HG02571 (cell line): ENCODE data around the gene MOB1B.
"Not testable (repeated sequence)": the region's sequence is repeated elsewhere in the genome, so short reads cannot be mapped to it uniquely, and the experiment has no call there.

Source experiments
- ATAC-seq: cut with Tn5 transposase; IDR thresholded peaks from one replicate; pipeline ENCODE4 v1.9.1; 2021; ENCODE audit warnings: mild to moderate bottlenecking, moderate library complexity; ENCODE audit not compliant: unreplicated experiment

The MOB1B gene

DNA sequence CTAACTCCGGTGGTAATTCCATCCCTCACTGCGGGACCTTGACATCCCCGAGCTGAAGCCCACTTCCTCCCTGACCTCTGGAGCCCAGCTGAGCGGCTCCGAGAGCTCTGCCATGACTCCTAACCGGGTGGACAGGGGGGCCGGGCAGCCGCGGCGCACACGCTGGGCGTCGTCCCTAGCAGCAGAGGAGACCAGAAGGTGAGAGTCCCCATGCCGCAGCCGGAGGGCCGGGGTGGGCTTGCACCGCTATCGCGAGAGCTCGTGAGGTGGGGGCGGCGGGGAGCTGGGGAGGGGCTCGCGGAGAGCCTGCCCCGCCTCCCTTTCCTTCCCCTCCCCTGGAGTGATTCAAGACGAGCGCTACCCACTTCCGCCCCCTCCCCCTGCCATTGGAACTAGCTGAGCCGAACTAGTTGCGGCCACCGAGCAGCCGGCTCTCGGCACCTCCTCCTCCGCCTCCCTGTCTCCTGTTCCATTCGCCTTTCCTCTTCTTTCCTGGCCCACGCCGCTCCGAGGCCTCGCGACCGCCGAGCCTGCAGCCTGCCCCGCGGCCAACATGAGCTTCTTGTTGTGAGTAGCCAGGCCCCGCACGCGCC is at the start of gene MOB1B:
Gene MOB1B (plus strand): TSS at position 386 of the 593 bp plus-strand sequence. CDS start 168 bp downstream, at position 554.
- ATAC-seq, result peak; percentile 82

DNA sequence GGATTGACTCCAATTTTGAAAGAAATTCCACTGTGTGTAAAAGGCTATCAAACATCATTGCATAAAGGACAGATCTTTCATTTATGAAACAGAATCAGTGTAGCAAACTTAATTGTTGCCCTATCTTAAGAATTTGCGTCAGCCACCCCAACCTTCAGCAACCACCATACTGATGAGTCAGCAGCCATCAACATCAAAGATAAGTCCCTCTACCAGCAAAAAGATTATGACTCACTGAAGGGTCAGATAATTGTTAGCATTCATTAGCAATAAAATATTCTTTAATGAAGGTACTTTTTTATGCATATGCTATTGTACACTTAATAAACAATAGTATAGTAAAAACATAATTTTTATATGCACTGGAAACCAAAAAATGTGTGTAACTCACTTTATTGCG is 46.7 kb upstream of the MOB1B start:
- no peak for ATAC-seq

DNA sequence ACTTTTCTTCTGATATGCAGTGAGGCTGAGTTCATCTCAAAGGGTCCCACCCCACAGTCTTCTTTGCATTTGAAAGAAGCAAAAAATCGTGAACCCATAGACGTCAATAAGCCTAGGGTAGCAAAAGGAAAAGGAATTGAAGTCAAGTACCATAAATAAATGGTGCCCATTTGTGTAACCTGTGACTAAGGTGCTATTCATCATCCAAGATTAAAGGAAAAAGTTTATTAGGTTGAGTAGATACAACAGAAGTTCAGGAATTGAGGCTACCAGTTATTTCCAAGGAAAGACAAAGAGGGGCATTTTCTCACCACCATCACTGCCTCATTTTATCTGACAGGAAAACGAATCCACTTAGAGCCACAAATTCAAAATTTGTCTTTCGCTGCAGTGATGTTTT is 43.7 kb upstream of the MOB1B start:
- ATAC-seq, result no peak

DNA sequence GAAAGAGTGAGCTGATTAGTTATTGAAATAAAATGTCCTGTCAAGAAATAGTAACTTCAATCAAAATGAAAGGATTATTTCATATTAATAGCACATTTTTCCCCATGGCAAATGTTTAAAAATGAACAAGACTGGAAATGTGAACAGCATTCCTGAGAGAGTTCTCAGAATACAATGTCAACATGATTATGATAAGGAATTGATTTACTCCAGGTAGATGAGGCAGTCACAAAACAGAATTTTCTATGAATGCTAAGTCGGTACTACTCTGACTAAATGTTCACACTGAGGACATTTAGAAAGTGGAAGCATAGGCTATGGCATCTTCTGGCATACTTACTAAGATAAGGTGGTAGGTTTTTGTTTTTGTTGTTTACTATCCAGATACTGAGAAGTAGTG is 43.1 kb upstream of the MOB1B start:
- ATAC-seq, result no peak

DNA sequence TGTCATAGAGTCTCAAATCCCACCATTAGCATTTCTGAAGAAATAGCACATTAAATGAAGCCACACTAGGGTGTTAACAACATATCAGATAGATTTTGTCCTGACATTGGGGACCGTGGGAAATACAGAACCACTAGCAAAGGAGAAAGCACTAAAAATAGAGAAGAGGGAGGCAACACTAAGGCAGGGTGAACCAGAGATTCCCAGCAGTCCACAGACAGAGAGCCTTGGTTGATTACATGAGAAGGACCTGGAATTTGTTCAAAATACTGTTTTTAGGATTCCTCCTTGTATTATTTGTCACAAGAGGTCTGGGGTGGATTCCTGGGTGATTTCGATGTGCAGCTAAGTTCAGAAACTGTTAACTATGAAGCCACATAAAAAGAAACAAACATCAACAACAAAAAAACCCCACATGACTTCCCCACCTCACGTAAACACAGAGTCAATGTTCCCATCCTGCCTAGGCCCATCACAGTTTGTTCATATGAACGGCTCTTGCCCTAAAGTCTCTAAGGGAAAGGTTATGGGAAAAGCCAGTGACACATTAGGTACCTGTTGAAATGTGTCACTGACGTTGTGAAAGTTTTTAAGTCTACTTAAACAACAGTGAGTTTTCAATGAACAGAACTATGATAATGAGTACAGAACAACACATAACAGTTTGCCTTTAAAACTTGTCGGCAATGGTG is 38.9 kb upstream of the MOB1B start:
- ATAC-seq, result peak; percentile 83

DNA sequence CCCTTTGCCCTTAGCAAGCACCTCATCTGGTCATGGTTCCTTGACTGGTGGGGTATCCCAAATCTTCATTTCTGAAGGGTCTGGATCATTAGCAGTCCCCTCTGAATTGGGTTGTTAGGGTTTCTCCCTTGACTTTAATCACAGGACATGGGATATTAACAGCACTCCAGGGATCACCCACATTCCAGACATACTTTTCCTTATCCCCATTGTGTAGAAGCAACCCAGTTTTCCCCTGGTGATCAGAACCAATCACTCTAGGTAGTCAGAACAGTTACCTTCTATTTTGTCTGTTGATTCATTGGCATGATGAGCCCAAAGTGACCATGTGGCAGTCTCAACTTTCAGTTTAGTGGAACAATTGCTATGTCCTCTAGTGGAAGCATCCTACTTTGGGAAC is 33.4 kb upstream of the MOB1B start:
- no peak for ATAC-seq

DNA sequence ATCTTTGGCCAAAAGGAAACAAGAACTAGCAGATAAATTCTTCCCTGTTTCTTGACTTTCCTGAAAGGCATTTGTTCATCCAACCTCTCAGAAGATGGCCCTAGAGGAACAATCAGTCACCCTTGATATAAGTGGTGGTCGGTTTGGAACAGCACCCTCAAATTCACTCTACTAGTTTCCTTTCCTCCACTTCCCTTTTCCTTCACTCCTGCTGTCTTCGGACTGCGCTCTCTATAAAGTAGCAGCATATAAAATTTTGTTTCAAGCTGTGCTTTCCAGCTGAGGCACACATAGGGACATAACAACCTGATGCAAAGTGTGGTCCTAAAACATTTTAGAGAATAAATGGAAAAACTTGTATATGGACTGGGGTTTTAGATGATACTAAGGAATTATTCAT is 29.0 kb upstream of the MOB1B start:
- ATAC-seq, result no peak

DNA sequence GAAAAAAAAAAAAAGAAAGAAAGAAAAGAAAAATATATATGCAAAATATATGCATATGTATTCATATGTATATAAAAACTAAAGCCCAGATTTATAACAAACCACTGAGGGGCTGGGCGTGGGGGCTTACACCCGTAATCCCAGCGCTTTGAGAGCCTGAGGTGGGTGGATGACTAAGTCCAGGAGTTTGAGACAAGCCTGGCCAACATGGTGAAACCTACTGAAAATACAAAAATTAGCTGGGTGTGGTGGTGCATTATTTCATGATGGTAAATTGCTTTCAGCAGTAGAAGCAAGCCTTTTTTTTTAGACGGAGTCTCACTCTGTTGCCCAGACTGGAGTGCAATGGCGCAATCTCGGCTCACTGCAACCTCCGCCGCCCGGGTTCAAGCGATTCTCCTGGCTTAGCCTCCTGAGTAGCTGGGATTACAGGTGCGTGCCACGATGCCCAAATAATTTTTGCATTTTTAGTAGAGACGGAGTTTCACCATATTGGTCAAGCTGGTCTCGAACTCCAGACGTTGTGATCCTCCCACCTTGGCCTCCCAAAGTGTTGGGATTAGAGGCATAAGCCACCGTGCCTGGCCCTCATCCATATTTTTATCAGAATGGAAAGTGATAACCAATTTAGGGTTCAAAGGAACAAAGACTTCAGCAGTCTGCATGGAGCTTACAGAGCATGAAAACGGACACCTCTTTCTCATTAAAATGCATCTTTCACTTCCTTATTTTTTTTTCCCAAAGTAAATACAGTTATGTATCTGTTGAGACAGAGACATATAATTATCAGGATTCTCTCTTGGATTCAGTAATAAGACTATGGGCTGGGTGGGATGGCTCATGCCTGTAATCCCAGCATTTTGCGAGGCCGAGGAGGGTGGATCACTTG is 27.7 kb upstream of the MOB1B start:
- ATAC-seq, result peak; percentile 60

DNA sequence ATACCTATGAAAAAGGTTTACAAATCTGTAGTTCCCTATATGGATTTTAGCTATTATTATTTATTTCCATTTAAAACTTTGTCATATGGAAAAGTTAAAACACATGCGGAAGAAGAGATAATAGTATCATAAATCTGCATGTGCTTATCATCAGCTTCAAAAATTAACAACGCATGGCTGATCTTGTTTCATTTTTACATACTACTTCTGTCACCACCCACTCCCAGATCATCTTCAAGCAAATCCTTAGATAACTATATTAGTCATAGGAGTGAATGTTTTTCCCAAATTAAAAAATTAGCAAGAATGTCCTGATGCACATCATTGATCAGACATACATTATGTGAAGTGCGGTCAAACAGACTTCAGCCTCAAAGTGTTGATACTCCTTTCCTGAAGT is 24.6 kb upstream of the MOB1B start:
- no peak for ATAC-seq

DNA sequence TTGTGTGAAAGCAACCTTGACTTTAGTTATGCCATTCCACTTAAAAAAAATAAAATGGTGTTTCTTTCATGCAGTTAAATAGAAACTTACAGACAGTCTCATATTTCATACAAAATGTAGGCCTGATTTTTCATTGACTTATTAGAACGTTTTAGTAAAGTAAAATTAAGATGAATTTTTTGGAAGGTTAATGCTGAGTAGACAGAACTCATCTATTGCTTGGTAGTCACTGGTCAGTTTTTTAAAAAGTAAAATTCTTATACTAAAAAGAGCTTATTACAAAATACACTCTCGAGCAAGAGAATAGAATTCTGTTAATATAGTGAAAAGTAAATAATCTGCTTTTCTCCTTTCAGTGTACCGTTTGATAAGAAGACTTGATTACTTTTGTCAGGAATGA is 21.4 kb upstream of the MOB1B start:
- no peak for ATAC-seq

DNA sequence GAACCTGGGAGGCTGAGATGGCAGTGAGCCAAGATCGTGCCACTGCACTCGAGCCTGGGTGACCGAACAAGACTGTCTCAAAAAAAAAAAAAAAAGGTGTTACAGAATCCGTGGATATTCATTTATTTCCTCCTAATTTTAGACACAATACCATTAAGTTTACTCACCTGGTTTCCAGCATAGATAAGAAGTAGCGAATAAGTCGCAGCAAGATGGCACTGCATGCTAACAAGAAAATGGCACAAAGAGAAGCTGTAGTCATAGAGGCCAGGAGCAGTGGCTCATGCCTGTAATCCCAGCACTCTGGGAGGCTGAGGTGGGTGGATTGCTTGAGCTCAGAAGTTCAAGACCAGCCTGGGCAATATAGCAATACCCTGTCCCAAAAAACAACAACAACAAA is 17.0 kb upstream of the MOB1B start:
- no peak for ATAC-seq

DNA sequence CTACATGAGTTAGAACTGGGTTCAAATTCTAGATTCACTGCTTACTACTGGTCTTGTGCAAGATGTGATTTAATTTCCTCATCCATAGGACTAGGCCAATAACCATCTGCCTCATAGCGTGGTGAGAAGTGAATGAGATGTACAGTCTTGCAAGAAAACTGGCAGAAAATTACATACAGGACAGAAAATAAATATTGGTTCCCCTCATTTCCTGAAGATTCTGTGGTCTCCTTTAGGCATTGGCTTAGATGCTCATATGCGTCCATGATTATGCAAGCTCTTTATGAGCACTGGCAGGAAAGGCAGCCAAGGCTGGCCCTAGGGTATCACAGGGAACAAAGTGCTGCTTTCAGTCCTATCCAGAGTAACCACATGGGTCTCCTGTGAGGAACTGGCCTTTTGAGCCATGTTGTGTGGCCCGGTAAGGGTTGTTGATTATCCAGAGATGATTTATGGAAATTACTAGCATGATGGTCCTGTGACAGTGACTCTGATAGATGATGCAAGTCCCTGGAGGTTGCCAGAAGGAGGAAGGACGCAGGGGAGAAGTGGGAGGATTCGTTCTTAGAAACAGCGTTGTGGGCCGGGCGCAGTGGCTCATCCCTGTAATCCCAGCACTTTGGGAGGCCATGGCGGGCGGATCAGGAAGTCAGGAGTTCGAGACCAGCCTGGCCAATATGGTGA is 9.9 kb upstream of the MOB1B start:
- ATAC-seq, result no peak

DNA sequence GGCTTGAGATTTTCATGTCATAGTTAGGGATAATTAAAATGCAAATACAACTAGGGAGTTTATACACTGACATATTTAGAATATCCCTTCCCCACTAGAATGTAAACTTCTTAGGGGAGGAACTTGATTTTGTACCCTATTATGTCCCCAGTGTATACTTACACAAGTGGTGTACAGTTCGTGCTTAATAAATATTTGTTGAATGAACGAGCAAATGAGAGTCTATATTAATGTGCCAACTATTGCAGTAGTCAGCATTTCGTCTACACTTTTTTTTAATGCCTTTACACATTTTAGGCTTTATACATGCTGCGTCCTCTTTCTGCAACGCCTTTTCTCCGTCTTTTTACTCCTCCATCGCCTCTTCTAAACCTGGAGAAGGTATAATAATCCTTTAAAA is 8.4 kb upstream of the MOB1B start:
- no peak for ATAC-seq

DNA sequence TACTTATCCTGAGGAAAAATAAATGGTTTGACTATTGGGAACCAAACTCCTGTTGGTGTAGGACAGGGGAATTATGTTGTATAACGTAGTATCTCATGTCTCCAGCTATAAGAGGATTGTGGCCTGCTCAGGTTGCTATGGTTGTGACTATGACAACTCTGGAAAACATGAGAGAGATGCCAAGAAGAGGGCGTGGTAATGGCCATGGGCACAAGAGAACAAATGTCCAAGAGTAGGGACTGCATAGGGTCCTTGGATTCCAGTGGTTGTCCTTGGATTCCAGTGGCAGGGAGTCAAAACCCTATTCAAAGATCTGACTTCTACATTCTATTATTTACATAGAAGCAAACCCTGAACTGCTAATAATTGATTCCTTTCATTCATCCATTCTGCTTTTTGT is 6.8 kb upstream of the MOB1B start:
- no peak for ATAC-seq

DNA sequence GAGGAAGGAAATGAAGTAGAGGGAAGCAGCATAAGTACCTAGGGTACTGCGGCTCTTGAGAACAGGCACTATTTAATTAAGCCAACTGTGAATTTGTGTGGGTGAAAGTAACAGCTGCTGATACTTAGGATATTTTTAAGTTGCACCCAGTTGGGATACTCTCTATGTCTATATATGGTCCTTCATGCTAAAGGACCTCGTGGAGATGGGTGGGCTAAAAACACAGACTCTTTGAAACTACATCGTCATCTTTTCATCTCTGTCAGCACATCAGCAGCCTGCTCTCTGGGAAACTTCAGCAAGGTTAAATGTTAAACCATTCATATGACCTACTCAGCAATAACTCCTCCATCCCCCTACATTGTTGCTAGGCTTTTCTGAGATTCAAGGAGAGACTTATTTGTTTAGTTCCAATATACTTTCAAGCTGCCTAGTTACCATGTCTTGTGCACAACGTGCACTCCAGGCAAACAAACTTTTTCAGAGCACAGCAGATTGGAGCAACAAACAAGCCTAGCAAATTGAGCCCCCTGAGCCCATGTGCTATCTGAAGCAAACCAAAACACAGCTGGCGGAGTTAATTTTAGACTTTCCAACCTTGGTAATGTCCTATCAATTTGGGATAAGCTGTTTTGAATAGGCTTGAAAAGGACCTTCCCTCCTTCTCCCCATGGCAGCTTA is 6.2 kb upstream of the MOB1B start:
- no peak for ATAC-seq

DNA sequence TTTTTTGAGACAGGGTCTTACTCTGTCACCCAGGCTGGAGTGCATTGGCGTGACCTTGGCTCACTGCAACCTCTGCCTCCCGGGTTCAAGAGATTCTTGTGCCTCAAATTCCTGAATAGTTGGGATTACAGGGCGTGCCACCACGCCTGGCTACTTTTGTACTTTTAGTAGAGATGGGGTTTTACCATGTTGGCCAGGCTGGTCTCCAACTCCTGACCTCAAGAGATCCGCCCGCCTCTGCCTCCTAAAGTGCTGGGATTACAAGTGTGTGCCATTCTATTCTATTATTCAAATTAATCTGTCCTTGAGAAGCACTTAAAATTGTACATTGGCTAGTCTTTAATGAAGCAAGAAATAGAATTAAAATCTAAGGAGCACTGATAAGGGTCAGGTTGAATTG is 3.6 kb upstream of the MOB1B start:
- ATAC-seq, result not testable (repeated sequence)

DNA sequence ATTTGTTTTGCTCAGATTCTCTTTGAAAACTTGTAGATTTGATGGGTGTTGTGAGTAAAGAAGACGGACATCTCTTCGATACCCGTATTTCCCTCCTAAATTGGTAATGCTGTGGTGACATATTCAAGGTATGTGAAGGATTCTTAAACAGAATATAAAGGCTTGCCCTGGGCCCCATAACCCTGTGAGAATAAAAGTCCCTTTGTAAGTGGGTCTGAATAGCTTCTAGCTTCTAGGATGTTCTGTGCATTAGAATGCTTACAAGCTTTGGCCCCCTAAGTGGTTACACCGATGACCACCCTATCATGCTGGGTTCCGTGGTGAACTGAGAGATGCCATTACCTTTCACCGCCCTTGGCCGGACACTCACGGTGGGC is 574 bp upstream of the MOB1B start:
- ATAC-seq, result no peak

DNA sequence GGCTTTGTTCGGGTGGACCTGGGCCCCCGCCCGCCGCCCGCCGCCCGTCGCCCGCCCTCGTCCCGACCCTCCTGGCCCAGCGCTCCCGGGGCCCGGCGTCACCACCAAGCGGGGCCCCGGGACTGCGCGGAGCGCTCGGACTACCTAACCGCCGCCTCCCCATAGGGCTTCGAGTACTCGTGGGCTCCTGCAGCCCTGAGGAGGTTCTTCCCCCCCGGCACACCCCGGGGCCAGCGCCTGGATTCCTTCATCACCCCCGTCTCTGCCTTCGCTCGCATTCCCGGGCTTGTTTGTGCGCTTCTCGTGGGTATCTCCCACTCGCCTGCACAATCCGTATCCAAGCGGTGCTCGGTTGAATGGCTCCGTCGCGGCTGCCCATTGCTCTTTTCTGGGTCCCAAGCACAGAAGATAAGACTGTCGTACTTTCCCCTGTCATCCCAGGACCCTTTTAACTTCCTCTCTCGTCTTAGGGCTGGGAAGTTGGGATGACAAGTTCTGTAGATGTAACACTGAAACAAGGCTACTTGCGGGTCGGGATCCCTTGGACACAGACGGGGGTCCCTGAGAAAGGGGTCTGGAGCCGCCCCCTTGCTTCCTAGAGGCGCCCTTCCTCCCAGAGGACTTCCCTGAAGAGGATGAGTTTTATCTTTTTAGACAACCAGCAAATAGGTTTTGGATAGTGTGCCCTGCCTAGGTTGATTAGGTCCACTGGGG is 565 bp downstream of the MOB1B start:
- ATAC-seq, result peak; percentile 56

DNA sequence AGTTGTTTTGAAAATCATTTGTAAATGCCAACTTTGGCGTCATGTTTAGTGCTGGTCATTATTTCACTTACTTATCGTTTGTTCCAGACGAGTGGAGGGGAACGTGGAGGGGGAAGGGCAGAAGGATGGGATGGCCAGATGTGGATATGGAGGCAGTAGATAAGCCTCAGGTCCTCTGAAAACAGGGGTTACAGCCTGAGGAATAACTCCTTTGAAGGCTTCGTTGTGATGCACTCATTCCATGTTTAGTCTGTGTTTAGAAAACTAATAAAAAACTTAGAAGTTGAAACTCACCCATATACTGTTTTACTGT is 1.1 kb downstream of the MOB1B start:
- no peak for ATAC-seq

DNA sequence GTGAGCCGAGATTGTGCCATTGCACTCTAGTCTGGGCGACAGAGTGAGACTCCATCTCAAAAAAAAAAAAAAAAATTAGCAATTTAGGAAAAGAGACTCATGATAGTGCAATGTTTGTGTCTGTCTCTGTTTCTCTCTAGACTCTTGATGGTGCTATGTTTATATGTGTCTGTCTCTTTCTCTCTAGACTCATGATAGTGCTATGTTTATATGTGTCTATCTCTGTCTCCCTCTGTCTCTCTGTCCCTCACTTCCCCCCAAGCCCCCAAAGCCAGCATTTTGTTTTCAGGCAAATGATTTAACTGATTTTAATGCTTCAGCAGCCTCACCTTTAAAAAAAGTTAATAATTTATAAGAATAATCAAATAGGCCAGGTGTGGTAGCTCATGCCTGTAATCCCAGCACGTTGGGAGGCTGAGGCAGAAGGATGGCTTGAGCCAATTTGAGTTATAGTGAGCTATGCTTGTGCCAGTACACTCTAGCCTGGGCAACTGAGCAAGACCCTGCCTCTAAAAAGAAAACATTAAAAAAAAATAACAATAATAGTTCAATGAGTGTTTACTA is 6.9 kb downstream of the MOB1B start:
- no peak for ATAC-seq
